Kidney (tissue), 14 donors: ENCODE measurements around the gene C5orf52. TPM values are rescaled to one million over a fixed set of nuclear protein-coding genes. Genes with fewer than 3 reads are reported as not detected.
"Not testable (repeated sequence)": the region's sequence is repeated elsewhere in the genome, so short reads cannot be mapped to it uniquely, and the experiment has no call there.

Experiments used
- DNase-seq, 5 donors: peaks; one replicate each; pipeline ENCODE4 v3.0.0-alpha.2; 2013 to 2020
- FAIRE-seq: peaks from 2 replicates; lab custom pipeline; 2012; peaks lifted over from hg19 to GRCh38; lab: Jason Lieb, UNC
- H3K27ac ChIP-seq, 2 donors: one replicate each; pipeline ENCODE4 v1.7.0; 2013; ENCODE audit warnings: low read depth in 2 of 2, low read length in 2 of 2, inconsistent platforms in 1 of 2
- H3K27me3 ChIP-seq: one replicate; pipeline ENCODE4 v1.7.1; 2013; ENCODE audit warnings: low read length, inconsistent platforms; ENCODE audit not compliant: control insufficient read depth, insufficient read depth
- H3K36me3 ChIP-seq, 3 donors: one replicate each; pipeline versions ENCODE4 v1.7.0 to v1.7.1; 2013; ENCODE audit warnings: low read length in 3 of 3, control low read depth in 1 of 3, inconsistent platforms in 1 of 3; ENCODE audit not compliant: insufficient read depth in 3 of 3, control insufficient read depth in 2 of 3
- H3K4me1 ChIP-seq, 3 donors: one replicate each; pipeline versions ENCODE4 v1.7.0 to v1.7.1; 2013; ENCODE audit warnings: low read length in 3 of 3, inconsistent platforms in 1 of 3, low read depth in 1 of 3; ENCODE audit not compliant: control insufficient read depth in 2 of 3, insufficient read depth in 2 of 3
- H3K4me3 ChIP-seq, 3 donors: one replicate each; pipeline versions ENCODE4 v1.7.0 to v1.8.1; 2013; ENCODE audit warnings: low read length in 3 of 3, control low read depth in 1 of 3, inconsistent platforms in 1 of 3
- H3K9ac ChIP-seq, 3 donors: one replicate each; pipeline versions ENCODE4 v1.7.0 to v1.7.1; 2013; ENCODE audit warnings: low read length in 3 of 3, control low read depth in 1 of 3, inconsistent platforms in 1 of 3
- H3K9me3 ChIP-seq, 3 donors: one replicate each; pipeline versions ENCODE4 v1.7.0 to v1.7.1; 2013; ENCODE audit warnings: low read length in 3 of 3, control low read depth in 1 of 3, inconsistent platforms in 1 of 3; ENCODE audit not compliant: control insufficient read depth in 2 of 3, insufficient read depth in 1 of 3
- intact Hi-C: fragments of 100-400 bp; cut with DNase I; formaldehyde crosslinking; loops from one replicate; pipeline ENCODE4 v1.11.1; 2022
- polyA plus RNA-seq: library from polyadenylated mRNA; stranded (reverse); fragments of 350-450 nt; fragmentation: Illumina TruSeq; extraction: RNeasy Lipid Tissue Mini Kit (QIAGEN cat#74804); gene quantifications from one replicate; pipeline ENCODE4 v1.2.3, GENCODE V29; 2014; ENCODE audit warnings: low read depth, low replicate concordance; ENCODE audit not compliant: insufficient read depth
- total RNA-seq: library from RNA; stranded (reverse); fragmentation: NEBNext Ultra II Directional; extraction: Animal tissue kit (Norgen Biotek cat#: 25700); gene quantifications from one replicate; pipeline ENCODE4 v1.2.1, GENCODE V29; 2021
- TF ChIP-seq, protein P1 (sequence below): IDR thresholded peaks from 3 replicates; pipeline ENCODE4 v1.5.1; 2012; ENCODE audit warnings: mild to moderate bottlenecking, moderate library complexity, borderline replicate concordance; ENCODE audit not compliant: insufficient read depth; ENCODE audit errors: extremely low read depth
- donor health status: control.
- donor health status: control.
- donor health status: control.
- donor health status: control.
- donor health status: control.
- donor health status: DM: yes; HTN: yes; CAD: no.
- donor health status: Normal renal cell carcinoma (clear cell type).

Gene C5orf52
- total and polyA plus RNA-seq, 2 donors from 2014 or later, result not detected

DNA sequence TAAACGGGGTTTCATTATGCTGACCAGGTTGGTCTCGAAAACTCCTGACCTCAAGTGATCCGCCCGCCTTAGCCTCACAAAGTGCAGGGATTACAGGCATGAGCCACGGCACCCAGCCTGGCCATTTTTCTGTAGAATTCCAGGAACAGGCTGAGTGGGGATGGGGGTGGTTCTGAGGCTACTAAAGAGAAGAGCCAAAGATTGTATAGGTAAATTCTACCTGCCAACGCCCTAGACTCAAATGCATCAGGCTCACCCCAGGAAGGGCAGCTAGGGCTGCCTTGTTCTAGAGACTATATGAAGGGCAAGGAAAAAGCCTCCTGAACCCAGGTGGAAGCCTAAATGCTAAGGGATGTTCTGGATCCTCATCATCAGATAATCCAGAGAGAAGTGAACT is 1.6 kb upstream of the C5orf52 start:
- Histone ChIP-seq H3K27me3 (peaks cover 7% of the 10 kb centered on the region), H3K9me3 (no peaks in the 10 kb centered on the region), H3K4me1 (peaks cover 0 to 9% (median 0%) of the 10 kb centered on the region in 3 donors), H3K9ac (no peak overlapping the region), H3K4me3 (no peak overlapping the region), H3K36me3 (no peaks in the 10 kb centered on the region), H3K27ac (no peak overlapping the region)
- intact Hi-C loops, result no loop called here
- FAIRE-seq, result no peak
- TF ChIP-seq, protein P1, sequence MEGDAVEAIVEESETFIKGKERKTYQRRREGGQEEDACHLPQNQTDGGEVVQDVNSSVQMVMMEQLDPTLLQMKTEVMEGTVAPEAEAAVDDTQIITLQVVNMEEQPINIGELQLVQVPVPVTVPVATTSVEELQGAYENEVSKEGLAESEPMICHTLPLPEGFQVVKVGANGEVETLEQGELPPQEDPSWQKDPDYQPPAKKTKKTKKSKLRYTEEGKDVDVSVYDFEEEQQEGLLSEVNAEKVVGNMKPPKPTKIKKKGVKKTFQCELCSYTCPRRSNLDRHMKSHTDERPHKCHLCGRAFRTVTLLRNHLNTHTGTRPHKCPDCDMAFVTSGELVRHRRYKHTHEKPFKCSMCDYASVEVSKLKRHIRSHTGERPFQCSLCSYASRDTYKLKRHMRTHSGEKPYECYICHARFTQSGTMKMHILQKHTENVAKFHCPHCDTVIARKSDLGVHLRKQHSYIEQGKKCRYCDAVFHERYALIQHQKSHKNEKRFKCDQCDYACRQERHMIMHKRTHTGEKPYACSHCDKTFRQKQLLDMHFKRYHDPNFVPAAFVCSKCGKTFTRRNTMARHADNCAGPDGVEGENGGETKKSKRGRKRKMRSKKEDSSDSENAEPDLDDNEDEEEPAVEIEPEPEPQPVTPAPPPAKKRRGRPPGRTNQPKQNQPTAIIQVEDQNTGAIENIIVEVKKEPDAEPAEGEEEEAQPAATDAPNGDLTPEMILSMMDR, result no peak
- no peak for DNase-seq

DNA sequence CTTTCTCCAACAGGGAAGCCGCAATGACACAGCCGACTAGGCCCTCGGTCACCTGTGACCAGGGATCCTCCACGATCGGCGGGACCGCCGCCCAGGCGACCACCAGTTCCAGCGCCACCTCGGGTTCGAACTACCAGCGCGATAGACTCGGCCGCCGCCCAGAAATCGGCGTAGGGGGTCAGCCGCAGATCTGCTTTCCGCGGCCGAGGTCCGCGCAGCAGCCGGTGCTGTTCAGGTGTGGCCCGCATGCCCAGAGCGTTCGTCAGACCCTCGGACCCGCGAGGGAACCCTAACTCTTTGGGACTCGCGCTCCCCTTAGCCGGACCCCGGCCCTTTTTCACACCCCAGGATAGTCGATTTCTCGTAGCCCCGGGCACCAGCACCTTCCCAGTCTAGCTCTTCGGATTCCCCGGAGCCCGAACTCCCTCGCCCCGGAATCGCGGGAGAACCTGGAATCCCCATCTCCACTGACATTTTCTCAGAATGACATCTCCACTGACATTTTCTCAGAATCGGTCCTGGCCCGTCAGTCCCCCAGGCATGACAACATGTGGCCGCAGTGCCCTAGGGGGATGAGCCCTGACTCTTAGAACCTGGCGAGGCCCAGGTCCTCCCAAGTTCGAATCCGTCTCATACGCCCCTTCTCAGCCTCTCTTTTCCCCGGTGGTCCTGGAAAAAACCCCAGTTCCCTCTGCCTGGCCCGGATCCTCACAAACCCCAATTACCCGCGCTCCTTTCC is 428 bp downstream of the C5orf52 start:
- Histone ChIP-seq H3K9me3 (no peaks in the 10 kb centered on the region), H3K4me1 (peaks cover 0 to 9% (median 0%) of the 10 kb centered on the region in 3 donors), H3K4me3 (peak overlapping the region; percentile 58 to 82 (median 60)), H3K9ac (peak overlapping the region in 2 of 3 donors; percentile 15 to 51), H3K27ac (no peak overlapping the region), H3K27me3 (peaks cover 7% of the 10 kb centered on the region), H3K36me3 (no peaks in the 10 kb centered on the region)
- no peak for FAIRE-seq
- intact Hi-C loops, result no loop called here
- DNase-seq, result no peak
- TF ChIP-seq, protein P1, result no peak

DNA sequence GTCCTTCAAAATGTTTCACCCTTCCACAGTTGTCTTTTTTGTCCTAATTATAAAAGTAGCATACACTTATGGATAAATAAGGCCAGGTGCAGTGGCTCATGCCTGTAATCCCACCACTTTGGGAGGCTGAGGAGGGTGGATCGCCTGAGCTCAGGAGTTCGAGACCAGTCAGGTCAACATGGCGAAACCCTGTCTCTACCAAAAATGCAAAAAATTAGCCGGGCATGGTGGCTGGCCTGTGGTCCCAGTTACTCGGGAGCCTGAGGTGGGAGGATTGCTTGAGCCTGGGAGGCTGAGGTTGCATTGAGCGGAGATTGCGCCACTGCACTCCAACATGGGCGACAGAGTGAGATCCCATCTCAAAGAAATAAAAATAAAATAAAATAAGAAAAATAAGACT is 1.6 kb downstream of the C5orf52 start:
- intact Hi-C loops, result no loop called here
- Histone ChIP-seq H3K9ac (no peak overlapping the region), H3K36me3 (no peaks in the 10 kb centered on the region), H3K9me3 (no peaks in the 10 kb centered on the region), H3K4me1 (peaks cover 0 to 9% (median 0%) of the 10 kb centered on the region in 3 donors), H3K4me3 (no peak overlapping the region), H3K27ac (no peak overlapping the region), H3K27me3 (peaks cover 7% of the 10 kb centered on the region)
- no peak for FAIRE-seq
- DNase-seq, result no peak
- TF ChIP-seq, protein P1, result no peak

DNA sequence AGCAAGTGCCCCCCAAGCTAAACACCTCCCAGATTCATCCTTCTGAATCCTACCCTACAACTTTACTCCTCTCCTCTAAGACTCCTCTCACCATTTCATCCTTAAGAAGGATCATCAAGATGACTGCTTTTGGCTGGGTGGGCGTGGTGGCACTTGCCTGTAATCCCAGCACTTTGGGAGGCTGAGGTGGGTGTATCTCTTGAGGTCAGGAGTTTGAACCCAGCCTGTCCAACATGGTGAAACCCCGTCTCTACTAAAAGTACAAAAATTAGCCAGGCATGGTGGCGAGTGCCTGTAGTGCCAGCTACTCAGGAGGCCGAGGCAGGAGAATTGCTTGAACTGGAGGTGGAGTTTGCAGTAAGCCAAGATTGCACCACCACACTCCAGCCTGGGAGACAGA is 3.0 kb downstream of the C5orf52 start:
- H3K27me3 ChIP-seq, DNase-seq, H3K4me3 ChIP-seq, FAIRE-seq, H3K9ac ChIP-seq, H3K36me3 ChIP-seq, H3K4me1 ChIP-seq, H3K27ac ChIP-seq, H3K9me3 ChIP-seq, intact Hi-C loops: not testable (repeated sequence)
